ENCODE measurements around the gene SCUBE1.

The SCUBE1 gene

GRCh38 chr22:43239956-43240355 is 103.2 kb downstream of the SCUBE1 start:
- DNase-seq = no peak

GRCh38 chr22:43239193-43239780 is 103.9 kb downstream of the SCUBE1 start:
- no peak for DNase-seq

- no peak for DNase-seq
These were observed 104.6 kb downstream of the SCUBE1 start for GRCh38 chr22:43238526-43239006.

DNA sequence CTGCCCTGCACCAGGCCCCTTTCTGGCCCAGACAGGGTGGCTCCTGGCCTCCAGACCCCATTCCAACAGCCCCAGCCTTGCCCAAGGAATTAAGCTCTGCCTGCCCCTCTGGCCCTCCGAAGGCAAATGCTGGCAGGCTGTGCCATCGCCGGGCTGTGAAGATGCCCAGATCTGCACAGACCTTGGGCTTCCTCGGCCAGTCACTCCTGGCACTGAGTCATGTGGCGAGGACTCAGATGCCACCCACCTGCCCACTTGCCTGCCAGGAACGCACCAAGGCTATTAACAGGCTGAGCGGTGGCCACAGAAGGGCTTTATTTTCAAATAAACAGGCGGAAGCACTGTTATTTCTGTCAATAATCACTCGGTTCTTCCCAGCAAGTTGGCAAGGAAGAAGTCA is 105.9 kb downstream of the SCUBE1 start:
- DNase-seq = peak in 11 of 56 donors; percentile 0 to 23 (median 11)

- DNase-seq = peak in 18 of 56 donors; percentile 2 to 43 (median 23)
These were observed 106.6 kb downstream of the SCUBE1 start for GRCh38 chr22:43236411-43237166.

GRCh38 chr22:43235445-43236409 is 107.4 kb downstream of the SCUBE1 start:
- DNase-seq = no peak

GRCh38 chr22:43234264-43234988 is 108.7 kb downstream of the SCUBE1 start:
- DNase-seq = no peak

- no peak for DNase-seq
These were observed 109.6 kb downstream of the SCUBE1 start for GRCh38 chr22:43233529-43233928.

DNA sequence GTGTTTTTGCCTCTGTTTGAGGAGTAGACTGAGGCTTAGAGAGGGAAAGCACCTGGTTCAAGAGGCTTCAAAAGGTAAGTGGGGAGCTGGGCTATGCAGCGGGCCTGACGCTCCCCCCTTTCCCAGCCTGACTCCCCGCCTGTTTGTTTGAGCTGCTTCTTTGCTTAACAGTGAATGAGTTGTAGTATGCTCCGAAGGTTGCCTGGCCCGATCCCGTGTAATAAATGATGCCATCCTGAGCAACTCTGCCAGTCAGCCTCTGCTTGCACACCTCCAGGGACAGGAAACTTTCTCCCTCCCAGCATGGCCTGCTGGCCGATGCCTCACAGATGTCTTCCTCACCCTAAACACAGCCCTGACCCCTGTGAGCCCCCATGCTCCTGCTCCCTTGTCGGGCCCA is 110.7 kb downstream of the SCUBE1 start:
- no peak for DNase-seq

DNA sequence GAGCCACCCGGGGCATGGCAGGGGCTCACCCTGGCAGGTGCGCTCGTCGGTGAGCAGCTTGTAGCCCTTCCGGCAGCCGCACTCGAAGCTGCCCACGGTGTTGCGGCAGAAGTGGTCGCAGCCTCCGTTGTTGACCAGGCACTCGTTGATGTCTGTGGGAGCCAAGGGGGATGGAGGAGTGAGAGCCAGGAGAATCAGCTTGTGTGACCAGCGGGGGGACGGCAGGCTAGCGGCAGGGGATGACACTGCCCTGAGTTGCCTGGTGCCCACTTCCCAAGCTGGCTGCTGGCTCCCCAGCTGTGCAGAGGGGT is 111.5 kb downstream of the SCUBE1 start:
- DNase-seq = no peak

DNA sequence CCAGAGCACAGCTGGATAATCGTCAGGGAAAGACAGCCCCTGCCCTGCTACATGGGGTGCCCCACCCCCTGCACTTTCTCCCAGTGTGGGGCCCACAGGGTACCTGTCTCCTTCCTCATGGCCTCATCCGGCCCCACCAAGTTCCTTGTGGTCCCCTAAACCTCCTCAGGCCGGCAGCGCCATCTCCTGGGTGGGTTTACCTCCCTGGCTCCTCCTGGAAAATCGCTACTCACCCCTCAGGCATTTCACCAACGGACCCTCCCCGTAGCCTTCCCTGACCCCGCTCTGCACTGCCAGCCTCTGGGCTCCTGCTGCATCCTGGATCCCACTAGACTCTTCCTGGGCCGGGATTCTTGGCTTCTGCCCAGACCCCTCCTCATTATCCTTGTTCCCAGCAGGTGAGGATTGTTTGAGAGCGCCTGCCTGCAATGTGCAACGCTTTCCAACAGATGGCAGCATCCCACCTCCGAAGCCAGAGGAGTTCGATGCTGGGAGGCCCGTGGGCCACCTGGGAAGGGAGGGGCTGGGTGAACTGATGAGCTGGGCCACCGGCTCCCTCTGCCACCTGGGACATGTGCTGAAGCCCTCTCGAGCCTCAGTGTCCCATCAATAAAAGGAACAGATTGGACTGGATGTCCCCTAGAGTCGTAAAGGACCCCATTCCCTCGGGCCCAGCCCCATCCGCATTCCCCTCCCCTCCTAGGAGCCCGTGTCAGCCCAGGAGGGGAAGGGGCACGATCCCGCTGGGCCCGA is 112.0 kb downstream of the SCUBE1 start:
- DNase-seq = peak in 20 of 56 donors; percentile 1 to 54 (median 19)

GRCh38 chr22:43230571-43230970 is 112.6 kb downstream of the SCUBE1 start:
- DNase-seq = no peak

- DNase-seq = no peak
These were observed 114.3 kb downstream of the SCUBE1 start for GRCh38 chr22:43228863-43229262.

DNA sequence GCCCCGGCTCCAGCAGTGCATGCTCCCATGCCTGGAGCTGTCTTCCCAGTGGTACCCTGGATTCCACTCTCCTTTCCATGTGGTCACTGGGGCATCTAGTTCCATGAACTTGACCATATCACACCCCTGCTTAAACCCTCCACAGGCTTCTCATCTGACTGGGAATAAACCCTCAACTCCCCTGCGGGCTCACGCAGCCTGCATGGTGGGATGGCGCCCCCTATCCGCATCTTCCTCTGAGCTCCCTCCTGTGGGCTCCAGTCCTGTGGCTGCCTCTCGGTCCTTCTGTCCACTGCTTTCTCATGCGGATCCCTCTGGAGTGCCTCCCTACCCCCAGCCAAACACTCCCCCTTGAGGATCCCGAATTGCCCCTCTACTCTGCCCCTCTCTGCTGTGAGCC is 114.8 kb downstream of the SCUBE1 start:
- no peak for DNase-seq

- no peak for DNase-seq
These were observed 115.9 kb downstream of the SCUBE1 start for GRCh38 chr22:43227239-43227630.

DNA sequence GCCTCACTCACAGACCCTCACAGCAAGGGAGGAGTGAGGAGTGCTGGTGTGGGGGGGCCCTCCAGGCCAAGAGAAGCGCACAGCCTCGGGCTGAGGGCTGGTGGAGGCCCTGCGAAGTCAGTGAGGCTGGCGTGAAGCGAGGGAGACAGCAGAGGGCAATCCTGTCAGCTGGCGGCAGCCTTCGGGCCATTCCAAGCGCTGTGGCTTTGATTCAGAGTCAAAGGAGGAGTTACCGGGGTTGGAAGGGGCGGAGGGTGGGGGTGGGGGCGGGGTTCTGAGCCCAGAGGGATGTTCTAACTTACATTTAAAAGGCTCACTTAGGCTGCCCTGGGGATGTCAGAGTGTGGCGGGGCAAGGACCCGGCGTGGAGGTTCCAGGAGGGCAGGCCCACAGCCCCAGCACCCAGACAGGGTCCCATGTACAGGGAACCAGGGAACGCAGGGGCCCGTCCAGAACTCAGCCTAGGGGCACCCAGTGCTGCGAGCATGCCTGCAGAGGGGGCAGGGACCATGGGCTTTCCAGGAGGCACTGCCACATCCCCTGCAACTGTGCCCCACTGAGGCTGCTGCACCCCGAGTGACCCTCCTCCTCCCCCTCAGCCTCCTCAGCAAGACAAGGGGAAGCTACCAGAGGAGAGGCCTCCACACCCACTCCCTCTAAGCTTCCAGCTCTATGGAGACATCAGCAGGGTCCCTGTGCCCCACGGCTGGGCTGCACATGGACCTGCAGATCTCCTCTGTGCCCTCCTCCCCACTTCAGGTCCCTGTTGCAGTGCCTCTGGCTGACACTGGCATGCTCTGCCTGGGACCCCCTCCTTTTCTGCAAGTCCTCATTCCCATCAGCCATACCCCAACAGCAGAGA is 116.6 kb downstream of the SCUBE1 start:
- DNase-seq = no peak

DNA sequence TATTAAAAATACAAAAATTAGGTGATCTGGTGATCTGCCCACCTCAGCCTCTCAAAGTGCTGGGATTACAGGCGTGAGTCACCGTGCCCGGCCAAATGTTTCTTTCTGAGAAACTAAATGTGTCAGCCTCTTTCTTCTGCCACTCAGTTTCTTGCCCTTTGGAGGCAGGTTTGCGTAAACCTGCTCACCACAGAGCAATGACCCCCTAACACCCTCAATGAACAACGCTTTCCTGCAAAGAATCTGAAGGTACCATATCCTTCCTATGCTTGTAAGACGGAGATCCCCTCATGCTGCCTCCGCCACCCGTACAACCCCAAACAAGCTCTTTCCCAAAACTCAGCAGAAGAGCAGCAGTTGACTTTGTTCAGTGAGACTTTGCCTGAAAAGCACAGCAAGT is 117.6 kb downstream of the SCUBE1 start:
- no peak for DNase-seq

DNA sequence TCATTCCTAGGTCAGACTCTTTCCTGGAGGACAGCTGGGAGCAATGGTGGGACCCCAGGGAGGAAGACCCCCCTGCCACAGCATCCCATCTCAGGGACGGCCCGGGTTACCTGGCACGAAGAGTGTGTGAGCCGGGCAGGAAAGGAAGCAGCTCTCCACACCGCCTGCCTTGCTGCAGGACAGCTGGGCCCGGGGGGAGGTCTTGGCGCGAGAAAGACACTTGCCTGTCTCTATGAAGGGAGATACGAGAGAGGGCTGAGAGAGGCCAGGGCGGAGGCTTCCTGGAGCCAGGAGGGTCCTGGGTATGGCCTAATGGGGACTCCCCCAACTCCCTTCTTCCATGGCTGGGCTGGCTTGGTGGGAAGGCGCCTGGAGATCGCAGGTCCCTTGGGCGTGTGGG is 120.2 kb downstream of the SCUBE1 start:
- DNase-seq = no peak

- no peak for DNase-seq
These were observed 120.9 kb downstream of the SCUBE1 start for GRCh38 chr22:43222262-43222661.

Data from nucleus accumbens (tissue), 56 donors.